ENCODE measurements around the gene CCNJL.

DNA sequence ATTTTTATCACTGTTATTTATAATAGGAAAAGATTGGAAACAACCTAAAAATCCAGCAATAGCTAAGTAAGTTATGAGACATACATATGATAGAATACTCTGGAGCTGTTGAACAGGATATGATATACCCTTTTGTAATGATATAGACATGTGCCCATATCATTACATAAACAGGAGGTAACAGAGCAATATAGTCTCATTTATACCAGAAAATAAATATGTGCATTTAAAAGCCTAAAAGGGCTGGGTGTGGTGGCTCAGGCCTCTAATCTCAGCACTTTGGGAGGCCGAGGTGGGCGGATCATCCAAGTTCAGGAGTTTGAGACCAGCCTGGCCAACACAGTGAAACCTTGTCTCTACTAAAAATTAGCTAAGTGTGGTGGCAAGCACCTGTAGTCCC, 85.4 kb downstream of the CCNJL start:
- TF ChIP-seq, protein P1, sequence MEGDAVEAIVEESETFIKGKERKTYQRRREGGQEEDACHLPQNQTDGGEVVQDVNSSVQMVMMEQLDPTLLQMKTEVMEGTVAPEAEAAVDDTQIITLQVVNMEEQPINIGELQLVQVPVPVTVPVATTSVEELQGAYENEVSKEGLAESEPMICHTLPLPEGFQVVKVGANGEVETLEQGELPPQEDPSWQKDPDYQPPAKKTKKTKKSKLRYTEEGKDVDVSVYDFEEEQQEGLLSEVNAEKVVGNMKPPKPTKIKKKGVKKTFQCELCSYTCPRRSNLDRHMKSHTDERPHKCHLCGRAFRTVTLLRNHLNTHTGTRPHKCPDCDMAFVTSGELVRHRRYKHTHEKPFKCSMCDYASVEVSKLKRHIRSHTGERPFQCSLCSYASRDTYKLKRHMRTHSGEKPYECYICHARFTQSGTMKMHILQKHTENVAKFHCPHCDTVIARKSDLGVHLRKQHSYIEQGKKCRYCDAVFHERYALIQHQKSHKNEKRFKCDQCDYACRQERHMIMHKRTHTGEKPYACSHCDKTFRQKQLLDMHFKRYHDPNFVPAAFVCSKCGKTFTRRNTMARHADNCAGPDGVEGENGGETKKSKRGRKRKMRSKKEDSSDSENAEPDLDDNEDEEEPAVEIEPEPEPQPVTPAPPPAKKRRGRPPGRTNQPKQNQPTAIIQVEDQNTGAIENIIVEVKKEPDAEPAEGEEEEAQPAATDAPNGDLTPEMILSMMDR (IDR thresholded peaks at IDR 0.05 in 4 of 5, conservative IDR thresholded peaks at IDR 0.05 in 1 of 5), result no peak
- TF ChIP-seq POLR2A (IDR thresholded peaks at IDR 0.05), result no peak
